WERI-Rb-1 (cell line): ENCODE measurements around the gene ACOXL.

Experiments used
- DNase-seq: peaks from one replicate; pipeline ENCODE4 v3.0.0-alpha.2; 2020
- H3K27ac ChIP-seq: fragments of 250-450 bp; sonication (Bioruptor Pico); 2 replicates; pipeline ENCODE4 v1.5.1; 2020; ENCODE audit warnings: mild to moderate bottlenecking, moderate library complexity
- H3K27me3 ChIP-seq: fragments of 250-450 bp; sonication (Bioruptor Pico); 2 replicates; pipeline ENCODE4 v1.5.1; 2021; ENCODE audit warnings: mild to moderate bottlenecking, low read depth, moderate library complexity; ENCODE audit not compliant: insufficient read depth, severe bottlenecking
- H3K36me3 ChIP-seq: fragments of 250-450 bp; sonication (Bioruptor Pico); 2 replicates; pipeline ENCODE4 v1.5.1; 2020; ENCODE audit warnings: mild to moderate bottlenecking, moderate library complexity
- H3K4me3 ChIP-seq: 2 replicates; pipeline ENCODE4 v1.5.1; 2011; ENCODE audit warnings: low read depth, mild to moderate bottlenecking, control low read depth, low read length
- H3K9me3 ChIP-seq: fragments of 250-450 bp; sonication (Bioruptor Pico); 2 replicates; pipeline ENCODE4 v1.5.1; 2021; ENCODE audit warnings: mild to moderate bottlenecking, moderate library complexity; ENCODE audit not compliant: severe bottlenecking
- TF ChIP-seq, protein P1 (sequence below): IDR thresholded peaks from 2 replicates; pipeline ENCODE4 v1.5.1; 2011; ENCODE audit warnings: low read depth, mild to moderate bottlenecking, control low read depth, inconsistent platforms, low read length

The ACOXL gene

DNA sequence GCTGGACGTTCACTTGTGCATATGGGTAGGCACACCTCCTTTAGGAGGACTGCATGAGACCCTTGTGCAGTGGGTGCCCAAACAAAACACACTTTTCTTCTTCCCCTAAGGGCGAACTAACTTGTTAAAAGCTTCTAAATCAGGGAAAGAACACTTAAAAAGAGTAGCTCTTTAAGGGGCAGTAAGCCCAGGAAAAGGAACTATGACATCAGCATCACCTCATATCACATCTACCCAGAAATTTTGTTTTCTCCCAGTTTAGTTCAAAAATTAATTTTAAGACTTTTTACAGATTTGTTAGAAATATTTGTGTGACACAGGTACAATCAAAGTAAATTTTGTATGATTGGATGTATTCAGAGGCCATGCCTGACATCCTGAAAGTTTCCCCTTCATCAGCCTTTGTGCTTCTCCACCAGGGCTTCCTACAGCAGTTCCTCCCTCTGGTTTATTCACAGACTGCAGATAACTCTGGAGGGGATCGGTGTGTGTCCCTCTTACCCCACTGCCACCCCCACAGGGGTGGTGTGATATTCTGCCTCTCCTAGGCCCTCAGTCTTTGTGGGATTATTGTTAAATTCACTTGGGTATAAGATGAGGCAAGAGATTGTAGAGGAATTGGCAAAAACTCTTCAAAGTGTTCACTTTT is 416.0 kb downstream of the ACOXL start:
- Histone ChIP-seq H3K27ac (no peak overlapping the region), H3K4me3 (no peak overlapping the region), H3K27me3 (no peaks in the 10 kb centered on the region), H3K9me3 (no peaks in the 10 kb centered on the region), H3K36me3 (no peaks in the 10 kb centered on the region; the same call in 1 of the 2 replicates)
- DNase-seq: no peak
- TF ChIP-seq, protein P1, sequence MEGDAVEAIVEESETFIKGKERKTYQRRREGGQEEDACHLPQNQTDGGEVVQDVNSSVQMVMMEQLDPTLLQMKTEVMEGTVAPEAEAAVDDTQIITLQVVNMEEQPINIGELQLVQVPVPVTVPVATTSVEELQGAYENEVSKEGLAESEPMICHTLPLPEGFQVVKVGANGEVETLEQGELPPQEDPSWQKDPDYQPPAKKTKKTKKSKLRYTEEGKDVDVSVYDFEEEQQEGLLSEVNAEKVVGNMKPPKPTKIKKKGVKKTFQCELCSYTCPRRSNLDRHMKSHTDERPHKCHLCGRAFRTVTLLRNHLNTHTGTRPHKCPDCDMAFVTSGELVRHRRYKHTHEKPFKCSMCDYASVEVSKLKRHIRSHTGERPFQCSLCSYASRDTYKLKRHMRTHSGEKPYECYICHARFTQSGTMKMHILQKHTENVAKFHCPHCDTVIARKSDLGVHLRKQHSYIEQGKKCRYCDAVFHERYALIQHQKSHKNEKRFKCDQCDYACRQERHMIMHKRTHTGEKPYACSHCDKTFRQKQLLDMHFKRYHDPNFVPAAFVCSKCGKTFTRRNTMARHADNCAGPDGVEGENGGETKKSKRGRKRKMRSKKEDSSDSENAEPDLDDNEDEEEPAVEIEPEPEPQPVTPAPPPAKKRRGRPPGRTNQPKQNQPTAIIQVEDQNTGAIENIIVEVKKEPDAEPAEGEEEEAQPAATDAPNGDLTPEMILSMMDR: no peak

DNA sequence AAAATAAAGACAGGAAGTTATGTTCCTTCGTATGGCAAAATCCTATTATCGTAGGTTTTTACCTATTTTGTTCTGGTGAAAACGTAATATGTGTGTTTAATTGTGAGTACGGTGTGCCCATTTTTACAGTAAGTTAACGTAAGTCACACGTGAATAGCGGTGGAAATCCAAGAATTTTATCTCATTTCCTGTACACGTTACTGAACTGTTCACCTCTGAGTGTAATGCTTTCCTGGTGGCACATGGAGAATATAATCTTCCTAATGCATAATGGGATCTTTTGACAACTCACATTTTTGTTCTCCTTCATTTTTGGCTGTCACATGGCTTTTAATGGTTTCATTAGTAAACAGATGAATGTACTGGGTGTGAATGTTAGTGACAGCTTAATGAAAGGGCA is 416.6 kb downstream of the ACOXL start:
- H3K9me3 ChIP-seq: no peaks in the 10 kb centered on the region
- H3K27ac ChIP-seq: no peak overlapping the region
- DNase-seq: no peak
- H3K36me3 ChIP-seq: no peaks in the 10 kb centered on the region; the same call in 1 of the 2 replicates
- H3K27me3 ChIP-seq: no peaks in the 10 kb centered on the region
- TF ChIP-seq, protein P1: no peak
- H3K4me3 ChIP-seq: no peak overlapping the region

GRCh38 chr2:111149882-111150455 is 417.6 kb downstream of the ACOXL start:
- DNase-seq: no peak

DNA sequence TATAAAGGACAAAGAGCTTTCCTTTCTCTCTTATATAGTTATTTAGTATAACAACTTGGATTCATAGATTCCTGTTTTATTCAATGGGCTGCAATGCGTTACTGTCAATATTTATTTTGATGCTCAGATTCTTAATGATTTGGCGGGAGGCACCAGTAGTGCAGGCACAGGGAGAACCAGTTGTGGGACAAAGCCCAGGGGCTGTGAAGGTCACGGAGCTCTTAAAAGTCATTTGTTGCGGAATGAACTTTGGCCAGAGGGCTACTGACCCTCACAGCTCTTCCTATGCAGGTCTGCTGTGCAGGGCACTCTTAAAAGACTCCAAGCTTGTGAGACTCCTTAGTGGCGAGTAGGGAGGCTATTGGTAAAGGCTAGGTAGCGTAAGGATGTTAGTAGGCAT is 422.4 kb downstream of the ACOXL start:
- no peaks in the 10 kb centered on the region; the same call in 1 of the 2 replicates for H3K36me3 ChIP-seq

More at GRCh38 chr2:111149882-111150455, 417.6 kb downstream of the ACOXL start:
- TF ChIP-seq, protein P1: no peak
- Histone ChIP-seq H3K36me3 (no peaks in the 10 kb centered on the region; the same call in 1 of the 2 replicates), H3K9me3 (no peaks in the 10 kb centered on the region), H3K27me3 (no peaks in the 10 kb centered on the region), H3K27ac (no peak overlapping the region), H3K4me3 (no peak overlapping the region)

GRCh38 chr2:111155610-111156009 is 423.2 kb downstream of the ACOXL start:
- DNase-seq: no peak
- no peaks in the 10 kb centered on the region for H3K27me3 ChIP-seq
- no peak overlapping the region for H3K27ac ChIP-seq
- no peak overlapping the region for H3K4me3 ChIP-seq
- TF ChIP-seq, protein P1: no peak
- no peaks in the 10 kb centered on the region for H3K9me3 ChIP-seq
- no peaks in the 10 kb centered on the region; the same call in none of the 2 replicates for H3K36me3 ChIP-seq

More for the DNA sequence above, 422.4 kb downstream of the ACOXL start:
- no peak for DNase-seq
- TF ChIP-seq, protein P1: no peak
- no peak overlapping the region for H3K27ac ChIP-seq
- no peaks in the 10 kb centered on the region for H3K27me3 ChIP-seq
- H3K4me3 ChIP-seq: no peak overlapping the region
- H3K9me3 ChIP-seq: no peaks in the 10 kb centered on the region
